ENCODE results near the gene ECI1.

Gene ECI1

GRCh38 chr16:2251296-2252111 lies at the start of gene ECI1:
Gene ECI1 (minus strand): TSS chr16:2251587. CDS start chr16:2251566, 21 bp downstream.
- Histone ChIP-seq H3K4me3 (peak within 1 kb of the TSS; percentile 45 to 73 (median 60)), H3K27ac (peak within 1 kb of the TSS; percentile 41 to 91 (median 84))

GRCh38 chr16:2299915-2300192 lies 48.5 kb upstream of the ECI1 start:
- Histone ChIP-seq H3K27ac (no peak overlapping the region), H3K4me3 (no peak overlapping the region)

GRCh38 chr16:2299121-2299914 lies 47.9 kb upstream of the ECI1 start:
- H3K4me3 ChIP-seq = no peak overlapping the region
- no peak overlapping the region for H3K27ac ChIP-seq

- no peak overlapping the region for H3K4me3 ChIP-seq
Observed at GRCh38 chr16:2298621-2299020, 47.2 kb upstream of the ECI1 start.

GRCh38 chr16:2297506-2297860 lies 46.1 kb upstream of the ECI1 start:
- H3K27ac ChIP-seq = no peak overlapping the region
- H3K4me3 ChIP-seq = no peak overlapping the region

More at GRCh38 chr16:2298621-2299020, 47.2 kb upstream of the ECI1 start:
- no peak overlapping the region for H3K27ac ChIP-seq

- Histone ChIP-seq H3K4me3 (no peak overlapping the region), H3K27ac (no peak overlapping the region)
Observed at GRCh38 chr16:2296661-2297505, 45.5 kb upstream of the ECI1 start.

- H3K27ac ChIP-seq = no peak overlapping the region
- no peak overlapping the region for H3K4me3 ChIP-seq
Observed at GRCh38 chr16:2295056-2295798, 43.8 kb upstream of the ECI1 start.

- no peak overlapping the region for H3K4me3 ChIP-seq
- no peak overlapping the region for H3K27ac ChIP-seq
Observed at GRCh38 chr16:2292221-2292620, 40.8 kb upstream of the ECI1 start.

GRCh38 chr16:2289282-2289681 lies 37.9 kb upstream of the ECI1 start:
- no peak overlapping the region for H3K4me3 ChIP-seq
- no peak overlapping the region for H3K27ac ChIP-seq

- no peak overlapping the region for H3K4me3 ChIP-seq
- H3K27ac ChIP-seq = no peak overlapping the region
Observed at GRCh38 chr16:2288726-2289125, 37.3 kb upstream of the ECI1 start.

- Histone ChIP-seq H3K27ac (no peak overlapping the region), H3K4me3 (no peak overlapping the region)
Observed at GRCh38 chr16:2287916-2288547, 36.6 kb upstream of the ECI1 start.

- H3K4me3 ChIP-seq = no peak overlapping the region
- no peak overlapping the region for H3K27ac ChIP-seq
Observed at GRCh38 chr16:2286550-2286949, 35.2 kb upstream of the ECI1 start.

GRCh38 chr16:2285731-2286191 lies 34.4 kb upstream of the ECI1 start:
- no peak overlapping the region for H3K27ac ChIP-seq
- H3K4me3 ChIP-seq = no peak overlapping the region

- H3K4me3 ChIP-seq = no peak overlapping the region
- no peak overlapping the region for H3K27ac ChIP-seq
Observed at GRCh38 chr16:2284797-2285576, 33.6 kb upstream of the ECI1 start.

- Histone ChIP-seq H3K4me3 (no peak overlapping the region), H3K27ac (no peak overlapping the region)
Observed at GRCh38 chr16:2284001-2284770, 32.8 kb upstream of the ECI1 start.

- Histone ChIP-seq H3K4me3 (no peak overlapping the region), H3K27ac (no peak overlapping the region)
Observed at GRCh38 chr16:2282866-2283555, 31.6 kb upstream of the ECI1 start.

- no peak overlapping the region for H3K4me3 ChIP-seq
- no peak overlapping the region for H3K27ac ChIP-seq
Observed at GRCh38 chr16:2282262-2282661, 30.9 kb upstream of the ECI1 start.
